ENCODE results near the gene ZNF430. TPM values are rescaled to one million over a fixed set of nuclear protein-coding genes. Genes with fewer than 3 reads are reported as not detected.

The ZNF430 gene
- total RNA-seq, 1 experiment from 2014 or later, result 12.3 TPM

DNA sequence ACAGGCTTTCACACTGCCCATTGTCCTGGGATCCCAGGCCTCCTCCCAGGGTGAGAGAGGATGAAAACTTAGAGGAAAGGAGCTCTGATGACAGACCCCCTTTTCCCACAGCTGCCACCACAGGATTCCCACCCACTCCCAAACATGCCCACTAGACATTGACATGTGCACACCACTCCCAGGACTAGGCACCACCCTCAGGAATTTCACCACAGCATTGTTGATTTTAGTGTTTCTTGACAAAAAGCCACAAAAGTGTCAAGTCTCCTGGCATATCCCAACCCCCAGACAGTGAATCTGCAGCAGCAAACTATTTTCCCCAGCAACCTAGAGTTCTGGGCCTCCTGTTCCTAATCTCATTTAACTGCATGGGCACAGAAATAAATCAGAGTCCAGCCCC is 71.7 kb downstream of the ZNF430 start (continued):
- TF ChIP-seq, protein P1, sequence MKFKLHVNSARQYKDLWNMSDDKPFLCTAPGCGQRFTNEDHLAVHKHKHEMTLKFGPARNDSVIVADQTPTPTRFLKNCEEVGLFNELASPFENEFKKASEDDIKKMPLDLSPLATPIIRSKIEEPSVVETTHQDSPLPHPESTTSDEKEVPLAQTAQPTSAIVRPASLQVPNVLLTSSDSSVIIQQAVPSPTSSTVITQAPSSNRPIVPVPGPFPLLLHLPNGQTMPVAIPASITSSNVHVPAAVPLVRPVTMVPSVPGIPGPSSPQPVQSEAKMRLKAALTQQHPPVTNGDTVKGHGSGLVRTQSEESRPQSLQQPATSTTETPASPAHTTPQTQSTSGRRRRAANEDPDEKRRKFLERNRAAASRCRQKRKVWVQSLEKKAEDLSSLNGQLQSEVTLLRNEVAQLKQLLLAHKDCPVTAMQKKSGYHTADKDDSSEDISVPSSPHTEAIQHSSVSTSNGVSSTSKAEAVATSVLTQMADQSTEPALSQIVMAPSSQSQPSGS (CRISPR knock-in tag; IDR thresholded peaks at IDR 0.05; ENCODE audit: borderline replicate concordance, low read depth), result no peak
- TF ChIP-seq MXD4 (CRISPR knock-in tag; IDR thresholded peaks at IDR 0.05; ENCODE audit: borderline replicate concordance) (no peak), KAT7 (CRISPR knock-in tag; IDR thresholded peaks at IDR 0.05; ENCODE audit: borderline replicate concordance) (no peak), FOXP1 (CRISPR knock-in tag; IDR thresholded peaks at IDR 0.05; ENCODE audit: borderline replicate concordance) (no peak), ZNF423 (CRISPR knock-in tag; IDR thresholded peaks at IDR 0.05) (no peak), PRRX2 (CRISPR knock-in tag; IDR thresholded peaks at IDR 0.05) (no peak), NR3C1 (CRISPR knock-in tag; conservative IDR thresholded peaks at IDR 0.05; ENCODE audit: low read depth) (no peak), ESRRA (CRISPR knock-in tag; IDR thresholded peaks at IDR 0.05; ENCODE audit: borderline replicate concordance) (no peak)
- TF ChIP-seq, protein P2, sequence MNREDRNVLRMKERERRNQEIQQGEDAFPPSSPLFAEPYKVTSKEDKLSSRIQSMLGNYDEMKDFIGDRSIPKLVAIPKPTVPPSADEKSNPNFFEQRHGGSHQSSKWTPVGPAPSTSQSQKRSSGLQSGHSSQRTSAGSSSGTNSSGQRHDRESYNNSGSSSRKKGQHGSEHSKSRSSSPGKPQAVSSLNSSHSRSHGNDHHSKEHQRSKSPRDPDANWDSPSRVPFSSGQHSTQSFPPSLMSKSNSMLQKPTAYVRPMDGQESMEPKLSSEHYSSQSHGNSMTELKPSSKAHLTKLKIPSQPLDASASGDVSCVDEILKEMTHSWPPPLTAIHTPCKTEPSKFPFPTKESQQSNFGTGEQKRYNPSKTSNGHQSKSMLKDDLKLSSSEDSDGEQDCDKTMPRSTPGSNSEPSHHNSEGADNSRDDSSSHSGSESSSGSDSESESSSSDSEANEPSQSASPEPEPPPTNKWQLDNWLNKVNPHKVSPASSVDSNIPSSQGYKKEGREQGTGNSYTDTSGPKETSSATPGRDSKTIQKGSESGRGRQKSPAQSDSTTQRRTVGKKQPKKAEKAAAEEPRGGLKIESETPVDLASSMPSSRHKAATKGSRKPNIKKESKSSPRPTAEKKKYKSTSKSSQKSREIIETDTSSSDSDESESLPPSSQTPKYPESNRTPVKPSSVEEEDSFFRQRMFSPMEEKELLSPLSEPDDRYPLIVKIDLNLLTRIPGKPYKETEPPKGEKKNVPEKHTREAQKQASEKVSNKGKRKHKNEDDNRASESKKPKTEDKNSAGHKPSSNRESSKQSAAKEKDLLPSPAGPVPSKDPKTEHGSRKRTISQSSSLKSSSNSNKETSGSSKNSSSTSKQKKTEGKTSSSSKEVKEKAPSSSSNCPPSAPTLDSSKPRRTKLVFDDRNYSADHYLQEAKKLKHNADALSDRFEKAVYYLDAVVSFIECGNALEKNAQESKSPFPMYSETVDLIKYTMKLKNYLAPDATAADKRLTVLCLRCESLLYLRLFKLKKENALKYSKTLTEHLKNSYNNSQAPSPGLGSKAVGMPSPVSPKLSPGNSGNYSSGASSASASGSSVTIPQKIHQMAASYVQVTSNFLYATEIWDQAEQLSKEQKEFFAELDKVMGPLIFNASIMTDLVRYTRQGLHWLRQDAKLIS (CRISPR knock-in tag; IDR thresholded peaks at IDR 0.05; ENCODE audit: borderline replicate concordance), result no peak
- TF ChIP-seq, protein P3, sequence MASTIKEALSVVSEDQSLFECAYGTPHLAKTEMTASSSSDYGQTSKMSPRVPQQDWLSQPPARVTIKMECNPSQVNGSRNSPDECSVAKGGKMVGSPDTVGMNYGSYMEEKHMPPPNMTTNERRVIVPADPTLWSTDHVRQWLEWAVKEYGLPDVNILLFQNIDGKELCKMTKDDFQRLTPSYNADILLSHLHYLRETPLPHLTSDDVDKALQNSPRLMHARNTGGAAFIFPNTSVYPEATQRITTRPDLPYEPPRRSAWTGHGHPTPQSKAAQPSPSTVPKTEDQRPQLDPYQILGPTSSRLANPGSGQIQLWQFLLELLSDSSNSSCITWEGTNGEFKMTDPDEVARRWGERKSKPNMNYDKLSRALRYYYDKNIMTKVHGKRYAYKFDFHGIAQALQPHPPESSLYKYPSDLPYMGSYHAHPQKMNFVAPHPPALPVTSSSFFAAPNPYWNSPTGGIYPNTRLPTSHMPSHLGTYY (CRISPR knock-in tag; IDR thresholded peaks at IDR 0.05), result no peak

DNA sequence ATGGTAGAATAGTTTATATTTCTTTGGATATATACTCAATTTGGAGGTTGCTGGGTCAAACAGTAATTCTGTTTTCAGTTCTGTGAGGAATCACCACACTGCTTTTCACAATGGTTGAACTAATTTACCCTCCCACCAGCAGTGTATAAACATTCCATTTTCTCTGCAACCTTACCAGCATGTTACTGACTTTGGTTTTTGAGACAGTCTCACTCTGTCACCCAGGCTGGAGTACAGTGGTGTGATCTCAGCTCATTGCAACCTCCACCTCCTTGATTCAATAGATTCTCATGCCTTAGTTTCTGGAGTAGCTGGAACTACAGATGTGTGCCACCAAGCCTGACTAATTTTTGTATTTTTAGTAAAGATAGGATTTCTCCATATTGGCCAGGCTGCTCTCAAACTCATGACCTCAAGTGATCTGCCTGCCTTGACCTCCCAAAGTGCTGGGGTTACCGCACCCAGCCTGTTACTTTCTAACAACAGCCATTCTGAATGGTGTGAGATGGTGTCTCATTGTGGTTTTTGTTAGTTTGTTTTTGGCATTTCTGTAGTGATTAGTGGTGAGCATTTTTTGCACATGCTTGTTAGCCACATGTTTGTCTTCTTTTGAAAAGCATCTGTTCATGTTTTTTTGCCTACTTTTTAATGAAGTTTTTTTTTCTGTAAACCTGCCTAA is 74.0 kb downstream of the ZNF430 start:
- peaks cover 10% of the 10 kb centered on the region for H3K9me3 Mint-ChIP-seq
- ATAC-seq, result no peak
- no peak for DNase-seq (ENCODE audit: low spot score)
- no peak for TF ChIP-seq ATF1 (CRISPR knock-in tag; IDR thresholded peaks at IDR 0.05)
- TF ChIP-seq, protein P4, sequence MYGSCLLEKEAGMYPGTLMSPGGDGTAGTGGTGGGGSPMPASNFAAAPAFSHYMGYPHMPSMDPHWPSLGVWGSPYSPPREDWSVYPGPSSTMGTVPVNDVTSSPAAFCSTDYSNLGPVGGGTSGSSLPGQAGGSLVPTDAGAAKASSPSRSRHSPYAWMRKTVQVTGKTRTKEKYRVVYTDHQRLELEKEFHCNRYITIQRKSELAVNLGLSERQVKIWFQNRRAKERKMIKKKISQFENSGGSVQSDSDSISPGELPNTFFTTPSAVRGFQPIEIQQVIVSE (CRISPR knock-in tag; IDR thresholded peaks at IDR 0.05; ENCODE audit: borderline replicate concordance), result no peak
- ChIA-PET POLR2A (no interaction called here), CTCF (no interaction called here)
- H3K4me1 Mint-ChIP-seq, result peaks cover 32% of the 10 kb centered on the region
- peaks cover 60% of the 10 kb centered on the region for H3K36me3 Mint-ChIP-seq
- peak overlapping the region; percentile 62 for H3K27ac Mint-ChIP-seq
- H3K4me3 Mint-ChIP-seq, result no peak overlapping the region
- no peaks in the 10 kb centered on the region for H3K27me3 Mint-ChIP-seq (ENCODE audit: low read depth)

DNA sequence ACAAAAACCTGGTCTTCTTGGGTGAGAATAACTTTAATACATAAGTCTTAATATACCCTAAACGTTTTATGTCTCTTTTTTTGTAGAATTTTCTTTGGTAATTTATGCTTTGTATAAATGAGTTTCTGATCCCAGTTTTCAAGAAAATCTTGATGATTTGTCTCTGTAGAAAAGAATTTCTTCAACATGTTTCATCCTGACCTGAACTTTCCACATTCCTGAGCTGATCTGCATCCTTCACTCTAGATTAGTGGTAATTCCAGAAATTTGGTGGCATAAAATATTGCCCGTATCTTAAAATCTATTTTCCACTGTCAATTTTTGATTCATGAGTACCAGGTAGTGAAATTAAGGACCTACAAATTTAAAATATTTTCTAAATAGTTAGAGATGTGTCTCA is 77.8 kb downstream of the ZNF430 start:
- Mint-ChIP-seq H3K27me3 (ENCODE audit: low read depth) (no peaks in the 10 kb centered on the region), H3K27ac (no peak overlapping the region), H3K9me3 (peaks cover 10% of the 10 kb centered on the region), H3K4me3 (no peak overlapping the region), H3K4me1 (peaks cover 11% of the 10 kb centered on the region), H3K36me3 (peaks cover 67% of the 10 kb centered on the region)
- no peak for DNase-seq (ENCODE audit: low spot score)
- no peak for ATAC-seq
- ChIA-PET POLR2A (interaction anchor here (0.6 kb wide), 1 partner anchor 24 kb away, joined by 3 read pairs; no protein-coding TSS in a partner anchor), CTCF (no interaction called here)
- TF ChIP-seq FOXJ3 (CRISPR knock-in tag; IDR thresholded peaks at IDR 0.05; ENCODE audit: borderline replicate concordance), result no peak
- no peak for TF ChIP-seq JUN (CRISPR knock-in tag; IDR thresholded peaks at IDR 0.05)
- TF ChIP-seq, protein P5, sequence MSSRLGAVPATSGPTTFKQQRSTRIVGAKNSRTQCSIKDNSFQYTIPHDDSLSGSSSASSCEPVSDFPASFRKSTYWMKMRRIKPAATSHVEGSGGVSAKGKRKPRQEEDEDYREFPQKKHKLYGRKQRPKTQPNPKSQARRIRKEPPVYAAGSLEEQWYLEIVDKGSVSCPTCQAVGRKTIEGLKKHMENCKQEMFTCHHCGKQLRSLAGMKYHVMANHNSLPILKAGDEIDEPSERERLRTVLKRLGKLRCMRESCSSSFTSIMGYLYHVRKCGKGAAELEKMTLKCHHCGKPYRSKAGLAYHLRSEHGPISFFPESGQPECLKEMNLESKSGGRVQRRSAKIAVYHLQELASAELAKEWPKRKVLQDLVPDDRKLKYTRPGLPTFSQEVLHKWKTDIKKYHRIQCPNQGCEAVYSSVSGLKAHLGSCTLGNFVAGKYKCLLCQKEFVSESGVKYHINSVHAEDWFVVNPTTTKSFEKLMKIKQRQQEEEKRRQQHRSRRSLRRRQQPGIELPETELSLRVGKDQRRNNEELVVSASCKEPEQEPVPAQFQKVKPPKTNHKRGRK (CRISPR knock-in tag; IDR thresholded peaks at IDR 0.05; ENCODE audit: borderline replicate concordance), result no peak
- TF ChIP-seq MXD4 (CRISPR knock-in tag; IDR thresholded peaks at IDR 0.05; ENCODE audit: borderline replicate concordance), result no peak
- TF ChIP-seq ZNF219 (CRISPR knock-in tag; IDR thresholded peaks at IDR 0.05; ENCODE audit: borderline replicate concordance), result no peak
- TF ChIP-seq, protein P6, sequence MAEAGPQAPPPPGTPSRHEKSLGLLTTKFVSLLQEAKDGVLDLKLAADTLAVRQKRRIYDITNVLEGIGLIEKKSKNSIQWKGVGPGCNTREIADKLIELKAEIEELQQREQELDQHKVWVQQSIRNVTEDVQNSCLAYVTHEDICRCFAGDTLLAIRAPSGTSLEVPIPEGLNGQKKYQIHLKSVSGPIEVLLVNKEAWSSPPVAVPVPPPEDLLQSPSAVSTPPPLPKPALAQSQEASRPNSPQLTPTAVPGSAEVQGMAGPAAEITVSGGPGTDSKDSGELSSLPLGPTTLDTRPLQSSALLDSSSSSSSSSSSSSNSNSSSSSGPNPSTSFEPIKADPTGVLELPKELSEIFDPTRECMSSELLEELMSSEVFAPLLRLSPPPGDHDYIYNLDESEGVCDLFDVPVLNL (CRISPR knock-in tag; IDR thresholded peaks at IDR 0.05; ENCODE audit: borderline replicate concordance, low read depth), result no peak
- TF ChIP-seq, protein P7, sequence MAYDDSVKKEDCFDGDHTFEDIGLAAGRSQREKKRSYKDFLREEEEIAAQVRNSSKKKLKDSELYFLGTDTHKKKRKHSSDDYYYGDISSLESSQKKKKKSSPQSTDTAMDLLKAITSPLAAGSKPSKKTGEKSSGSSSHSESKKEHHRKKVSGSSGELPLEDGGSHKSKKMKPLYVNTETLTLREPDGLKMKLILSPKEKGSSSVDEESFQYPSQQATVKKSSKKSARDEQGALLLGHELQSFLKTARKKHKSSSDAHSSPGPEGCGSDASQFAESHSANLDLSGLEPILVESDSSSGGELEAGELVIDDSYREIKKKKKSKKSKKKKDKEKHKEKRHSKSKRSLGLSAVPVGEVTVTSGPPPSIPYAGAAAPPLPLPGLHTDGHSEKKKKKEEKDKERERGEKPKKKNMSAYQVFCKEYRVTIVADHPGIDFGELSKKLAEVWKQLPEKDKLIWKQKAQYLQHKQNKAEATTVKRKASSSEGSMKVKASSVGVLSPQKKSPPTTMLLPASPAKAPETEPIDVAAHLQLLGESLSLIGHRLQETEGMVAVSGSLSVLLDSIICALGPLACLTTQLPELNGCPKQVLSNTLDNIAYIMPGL (CRISPR knock-in tag; IDR thresholded peaks at IDR 0.05), result no peak
- no peak for TF ChIP-seq RORB (CRISPR knock-in tag; IDR thresholded peaks at IDR 0.05)
- TF ChIP-seq, protein P8, sequence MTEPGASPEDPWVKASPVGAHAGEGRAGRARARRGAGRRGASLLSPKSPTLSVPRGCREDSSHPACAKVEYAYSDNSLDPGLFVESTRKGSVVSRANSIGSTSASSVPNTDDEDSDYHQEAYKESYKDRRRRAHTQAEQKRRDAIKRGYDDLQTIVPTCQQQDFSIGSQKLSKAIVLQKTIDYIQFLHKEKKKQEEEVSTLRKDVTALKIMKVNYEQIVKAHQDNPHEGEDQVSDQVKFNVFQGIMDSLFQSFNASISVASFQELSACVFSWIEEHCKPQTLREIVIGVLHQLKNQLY (CRISPR knock-in tag; IDR thresholded peaks at IDR 0.05), result no peak

Measured in WTC11 (cell line).